Kidney capillary endothelial cell (primary cell): ENCODE data around the gene ACTG2.
"Not testable (repeated sequence)": the region's sequence is repeated elsewhere in the genome, so short reads cannot be mapped to it uniquely, and the experiment has no call there.

Source experiments
- DNase-seq: peaks from one replicate; pipeline ENCODE4 v3.0.0-alpha.2; 2018; ENCODE audit warnings: low spot score

ACTG2 gene

GRCh38 chr2:73937103-73937885 lies 44.5 kb downstream of the ACTG2 start:
- no peak for DNase-seq

DNA sequence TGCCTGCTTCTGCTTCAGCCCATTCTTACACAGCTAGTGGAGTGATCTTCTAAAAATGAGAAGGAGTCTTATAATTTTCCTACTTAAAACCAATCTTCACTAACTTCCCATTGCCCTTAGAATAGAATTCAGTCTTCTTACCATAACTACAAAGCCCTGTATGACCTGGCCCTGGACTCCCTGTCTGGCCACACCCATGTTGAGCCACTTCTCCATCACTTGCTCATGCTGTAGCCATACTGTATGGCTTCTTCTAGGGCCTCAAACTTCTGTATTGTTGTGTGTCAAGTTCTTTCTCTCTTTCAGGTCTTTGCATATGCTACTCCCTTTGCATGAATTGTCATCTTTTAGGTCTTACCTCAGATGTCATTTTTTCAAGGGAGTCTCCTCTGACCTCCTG lies 45.1 kb downstream of the ACTG2 start:
- no peak for DNase-seq

GRCh38 chr2:73938718-73939352 lies 46.0 kb downstream of the ACTG2 start:
- no peak for DNase-seq

DNA sequence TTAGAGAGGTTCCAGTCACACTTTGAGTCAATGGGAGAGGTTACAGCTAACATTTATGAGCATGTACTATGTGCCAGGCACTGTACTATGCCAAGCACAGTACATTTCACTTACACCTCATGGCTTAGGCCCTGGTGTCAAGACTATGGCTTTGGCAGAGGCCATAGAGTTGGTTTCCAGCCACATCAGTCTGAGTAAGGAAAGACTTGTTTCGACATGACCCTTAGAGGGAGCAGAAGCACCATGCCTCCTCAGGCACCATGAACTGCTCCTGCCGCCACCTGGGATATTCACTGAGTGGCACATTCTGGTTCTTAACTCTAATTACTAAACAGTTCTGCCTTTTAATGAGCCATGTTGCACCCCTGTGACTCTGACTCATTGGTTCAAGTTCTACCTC lies 46.6 kb downstream of the ACTG2 start:
- no peak for DNase-seq

DNA sequence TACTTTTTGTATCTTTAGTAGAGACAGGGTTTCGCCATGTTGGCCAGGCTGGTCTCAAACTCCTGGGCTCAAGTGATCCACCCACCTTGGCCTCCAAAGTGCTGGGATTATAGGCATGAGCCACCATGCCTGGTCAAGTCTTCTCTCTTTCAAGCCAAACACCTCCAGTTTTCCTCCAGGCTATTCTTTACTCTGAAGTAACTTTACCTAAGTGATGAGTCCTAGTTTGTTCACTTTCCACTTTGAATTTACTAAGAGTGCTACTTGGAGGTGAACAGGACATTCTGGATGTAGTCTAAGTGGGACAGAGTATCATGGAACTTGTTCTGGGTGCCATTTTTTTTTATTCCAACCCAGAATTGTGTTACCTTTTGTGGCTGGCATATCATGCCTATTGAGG lies 47.3 kb downstream of the ACTG2 start:
- DNase-seq, result not testable (repeated sequence)

- no peak for DNase-seq
Measured at GRCh38 chr2:73942664-73943063, 49.9 kb downstream of the ACTG2 start.

DNA sequence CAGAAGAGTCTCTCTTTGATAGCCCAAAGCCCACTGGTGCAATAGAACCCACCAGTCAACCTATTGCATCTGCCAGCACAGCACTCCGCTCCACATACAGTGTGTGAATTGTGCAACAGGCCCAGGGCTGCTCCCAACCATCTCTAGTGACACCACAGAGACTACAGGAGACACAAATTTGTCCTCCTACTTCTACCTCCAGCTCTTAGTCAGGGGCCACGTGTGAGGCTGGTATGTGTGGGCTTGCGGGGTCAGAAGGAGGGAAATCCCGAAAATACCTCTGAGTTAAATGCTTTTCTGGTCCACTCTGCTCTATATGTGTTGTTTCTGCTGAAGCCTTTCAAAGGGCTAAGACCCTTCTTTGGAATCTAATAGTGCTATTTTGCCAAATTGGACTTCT lies 51.9 kb downstream of the ACTG2 start:
- DNase-seq, result no peak

DNA sequence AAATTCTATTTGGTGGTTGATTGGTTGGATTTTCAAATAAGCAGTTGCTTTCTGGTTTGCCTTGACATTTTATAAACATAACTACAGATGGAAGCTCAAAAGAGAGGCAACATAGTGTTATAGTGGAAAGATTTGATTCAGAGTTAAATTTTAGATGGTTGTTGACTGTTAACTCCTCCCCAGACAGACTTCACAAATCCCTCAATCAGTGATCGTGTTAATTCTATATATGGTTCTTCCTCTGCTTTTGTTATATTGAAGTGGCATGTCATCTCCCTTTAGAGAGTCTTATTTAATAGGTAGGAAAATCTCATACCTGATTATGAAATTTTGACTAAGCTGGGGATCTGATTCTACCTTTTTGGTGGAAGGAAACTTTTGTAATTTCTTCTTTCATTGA lies 53.4 kb downstream of the ACTG2 start:
- DNase-seq, result no peak

- no peak for DNase-seq
Measured at GRCh38 chr2:73946666-73947065, 53.9 kb downstream of the ACTG2 start.

DNA sequence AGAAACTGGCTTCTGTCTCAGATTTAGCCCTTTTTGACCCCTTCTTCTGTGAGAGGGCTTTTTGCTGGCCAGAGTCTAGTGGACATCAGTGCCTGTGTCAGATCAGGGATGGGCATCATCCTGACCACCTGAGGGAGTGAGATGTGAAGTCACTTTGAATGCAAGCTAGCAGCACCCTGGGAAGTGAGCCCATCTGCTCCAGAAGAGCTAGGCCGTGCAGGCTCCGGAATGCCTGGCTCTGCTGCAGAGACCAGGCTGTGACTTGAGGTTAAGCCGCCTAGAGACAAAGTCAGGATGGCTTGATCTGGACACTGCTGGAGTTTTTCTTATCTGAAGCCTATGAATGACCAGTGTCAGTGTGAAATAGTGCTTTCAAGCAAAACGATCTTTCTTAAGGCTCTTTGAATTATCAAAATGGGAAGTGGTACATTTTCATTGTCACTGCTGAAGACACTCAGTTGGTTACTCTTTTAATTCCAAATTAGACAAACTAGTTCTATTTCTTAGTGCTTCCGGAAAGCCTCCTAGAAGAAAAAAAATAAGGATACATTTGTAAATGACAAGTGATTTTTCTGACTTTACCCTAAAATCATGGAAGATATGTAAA lies 54.7 kb downstream of the ACTG2 start:
- no peak for DNase-seq

- no peak for DNase-seq
Measured at GRCh38 chr2:73949802-73950201, 57.0 kb downstream of the ACTG2 start.

DNA sequence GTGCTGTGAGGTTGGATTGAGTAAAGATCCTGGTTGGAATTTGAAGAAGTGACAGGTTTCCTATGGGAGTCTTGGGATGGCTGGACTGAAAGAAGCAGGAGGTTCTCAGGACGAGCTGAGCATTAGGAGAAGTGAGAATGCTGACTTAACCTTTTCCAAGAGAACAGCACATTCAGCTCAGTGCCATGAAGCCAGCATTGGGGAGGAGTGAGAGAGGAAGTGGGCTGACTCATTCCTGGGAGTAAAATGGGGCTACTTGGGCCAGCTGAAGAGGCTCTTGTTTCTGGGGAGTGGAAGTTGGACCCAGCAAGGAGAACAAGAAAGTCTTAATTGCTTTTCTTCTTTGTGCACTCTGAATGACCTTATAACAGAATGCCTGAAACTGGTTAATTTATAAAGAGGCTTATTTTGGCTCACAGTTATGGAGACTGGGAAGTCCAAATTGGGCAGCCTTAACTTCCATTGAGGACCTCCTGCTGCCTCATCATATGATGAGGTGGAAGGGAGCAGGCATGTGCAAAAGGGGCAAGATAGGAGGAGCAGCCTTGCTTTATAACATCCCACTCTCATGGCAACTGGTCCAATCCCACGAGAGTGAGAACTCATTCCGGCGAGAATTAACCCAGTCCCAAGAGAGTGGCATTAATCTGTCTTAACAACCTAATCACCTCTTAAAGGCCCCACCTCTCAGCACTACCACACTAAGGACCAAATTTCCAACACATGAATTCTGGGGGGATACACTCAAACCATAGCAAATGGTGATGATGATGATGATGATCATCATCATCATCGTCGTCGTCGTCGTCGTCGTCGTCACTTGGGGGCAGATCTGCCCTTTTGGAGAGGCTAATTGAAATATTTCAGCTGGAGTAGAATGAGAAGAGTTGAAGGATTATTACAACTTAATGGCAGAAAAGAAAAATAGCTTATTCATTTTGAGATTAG lies 60.0 kb downstream of the ACTG2 start:
- no peak for DNase-seq

DNA sequence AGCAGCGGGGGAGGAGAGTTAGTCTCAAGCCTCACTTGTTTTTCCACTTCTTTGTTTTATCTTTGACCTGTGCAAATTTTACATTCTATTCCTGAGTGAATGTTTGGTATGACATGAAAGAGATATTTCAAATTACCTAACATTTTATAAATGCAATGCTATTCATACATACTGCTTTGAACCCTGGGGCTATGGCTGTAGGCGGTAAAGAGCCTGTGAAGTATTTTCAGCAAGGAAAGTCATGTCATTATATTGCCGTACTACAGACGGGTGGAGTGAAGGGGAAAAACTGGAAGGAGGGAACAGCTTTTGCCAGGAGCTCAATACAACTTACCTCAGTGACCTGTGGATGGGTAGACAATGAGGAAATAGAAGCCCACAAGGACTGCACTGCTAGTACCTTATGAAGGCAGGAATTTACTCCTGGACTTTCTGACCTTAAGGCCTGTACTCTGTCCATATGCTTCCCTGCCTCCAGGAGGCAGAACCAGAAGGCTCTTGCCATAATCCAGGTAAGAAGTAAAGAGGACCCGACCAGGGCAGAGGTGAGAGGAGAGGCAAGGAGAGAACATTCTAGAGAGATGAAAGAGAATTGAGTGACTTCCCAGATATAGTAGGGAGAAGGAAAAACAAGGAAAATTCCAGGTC lies 63.5 kb downstream of the ACTG2 start:
- DNase-seq, result no peak

GRCh38 chr2:73961274-73961673 lies 68.5 kb downstream of the ACTG2 start:
- DNase-seq, result no peak

DNA sequence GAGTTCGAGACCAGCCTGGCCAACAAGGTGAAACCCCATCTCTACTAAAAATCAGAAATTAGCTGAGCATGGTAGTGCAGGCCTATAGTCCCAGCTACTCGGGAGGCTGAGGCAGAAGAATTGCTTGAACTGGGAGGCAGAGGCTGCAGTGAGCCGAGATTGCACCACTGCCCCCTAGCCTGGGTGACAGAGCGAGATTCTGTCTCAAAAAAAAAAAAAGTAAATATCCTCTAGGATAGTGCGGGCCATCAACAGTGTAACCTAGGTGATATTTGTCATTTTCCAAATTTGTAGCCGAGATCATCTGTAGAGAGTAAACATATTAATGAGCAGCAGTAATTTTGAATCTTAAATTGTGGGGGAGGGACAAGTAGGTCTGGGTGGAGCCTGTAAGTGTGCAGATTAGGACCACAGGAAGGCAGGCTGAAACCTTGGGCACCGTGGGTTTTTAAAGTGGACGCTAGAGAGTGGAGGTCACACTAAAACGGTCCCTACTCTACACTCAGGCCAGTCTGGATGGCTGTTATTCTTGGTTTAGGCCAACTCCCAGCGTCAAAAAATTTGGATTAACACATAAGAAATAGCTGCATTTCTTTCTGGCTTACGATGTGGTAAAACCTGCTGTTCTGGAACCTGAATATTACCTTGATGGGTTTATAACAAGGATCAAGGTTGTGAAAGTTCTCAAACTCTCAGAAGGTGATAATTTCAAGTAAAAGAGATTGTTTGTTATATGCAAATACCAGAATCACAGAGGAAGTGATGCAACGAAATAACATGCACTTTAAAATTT lies 69.2 kb downstream of the ACTG2 start:
- no peak for DNase-seq

DNA sequence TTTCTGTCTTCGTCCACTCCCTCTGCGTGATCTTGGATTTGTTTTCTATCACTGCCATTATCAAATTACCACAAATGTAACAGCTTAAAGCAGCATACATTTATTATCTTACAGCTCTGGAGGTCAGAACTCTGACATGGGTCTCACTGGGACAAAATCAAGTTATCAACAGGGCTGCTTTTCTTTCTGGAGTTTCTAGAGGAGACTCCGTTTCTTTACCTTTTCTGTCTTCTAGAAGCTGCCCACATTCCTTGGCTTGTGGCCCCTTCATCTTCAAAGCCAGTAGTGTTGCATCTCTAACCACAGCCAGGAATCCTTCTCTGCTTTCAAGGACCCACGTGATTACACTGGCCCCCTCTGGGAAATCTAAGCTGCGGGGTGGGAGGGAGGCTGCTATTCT lies 70.0 kb downstream of the ACTG2 start:
- no peak for DNase-seq

DNA sequence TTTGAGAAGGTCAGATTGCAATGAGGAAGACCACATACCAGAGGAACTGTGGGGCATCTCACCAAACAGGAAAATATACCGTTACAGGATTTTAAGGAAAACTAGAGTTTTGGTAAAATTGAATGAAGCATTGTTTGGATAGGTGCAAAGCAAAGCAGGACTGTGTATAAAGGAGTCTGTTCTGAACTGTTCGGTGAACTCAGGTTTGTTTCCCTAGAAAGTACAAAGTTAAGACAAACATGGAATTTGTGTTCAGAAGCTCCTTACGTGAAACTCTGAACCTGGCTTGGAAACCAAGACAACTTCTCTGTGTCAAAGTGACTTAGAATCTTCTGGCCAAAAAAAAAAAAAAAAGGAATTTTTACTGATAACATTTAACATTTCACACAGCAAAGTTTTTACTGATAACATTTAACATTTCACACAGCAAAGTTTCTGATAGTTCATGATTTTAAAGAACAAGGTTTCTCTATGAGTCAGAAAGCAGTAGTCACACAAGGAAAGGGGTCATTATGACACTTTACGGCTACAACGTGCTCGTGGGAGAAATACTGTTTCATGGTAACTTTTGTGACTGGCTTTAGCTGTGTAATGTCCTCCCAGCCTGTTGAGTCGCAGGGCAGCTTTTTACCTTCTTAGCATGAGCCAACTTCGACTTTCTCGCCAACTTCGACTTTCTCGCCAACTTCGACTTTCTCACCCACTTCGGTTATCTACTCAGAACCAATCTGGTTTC lies 70.7 kb downstream of the ACTG2 start:
- DNase-seq, result no peak

- DNase-seq, result no peak
Measured at GRCh38 chr2:73964223-73964622, 71.4 kb downstream of the ACTG2 start.

GRCh38 chr2:73965053-73965452 lies 72.2 kb downstream of the ACTG2 start:
- DNase-seq, result no peak

DNA sequence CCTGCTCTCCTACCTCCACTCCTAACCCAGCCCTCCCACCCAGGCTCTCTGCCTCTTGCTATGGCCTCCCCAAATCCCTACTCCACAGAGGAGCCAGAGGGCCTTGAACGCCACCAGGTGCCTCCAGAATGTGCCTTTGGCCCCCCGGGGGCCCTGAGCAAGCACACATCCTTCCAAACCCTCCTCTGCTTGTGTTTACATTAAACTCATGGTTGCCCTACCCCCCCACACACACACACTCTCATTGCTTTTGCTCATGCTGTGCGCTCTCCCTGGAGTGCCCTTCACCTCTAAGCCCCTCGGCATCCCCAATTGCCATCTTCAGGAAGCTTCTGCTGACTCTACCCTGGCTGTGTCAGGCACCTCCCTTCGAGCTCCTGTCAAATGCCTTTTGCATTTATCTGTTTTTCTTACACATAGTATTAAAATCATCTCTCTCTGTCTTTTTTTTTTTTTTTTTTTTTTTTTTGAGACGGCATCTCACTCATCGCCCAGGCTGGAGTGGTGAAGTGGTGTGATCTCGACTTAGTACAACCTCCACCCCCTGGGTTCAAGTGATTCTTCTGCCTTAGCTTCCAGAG lies 75.6 kb downstream of the ACTG2 start:
- DNase-seq, result no peak
